GM19043 (cell line): ENCODE results near the gene PRKAB1.
"Not testable (repeated sequence)": the region's sequence is repeated elsewhere in the genome, so short reads cannot be mapped to it uniquely, and the experiment has no call there.

Source experiments
- ATAC-seq: cut with Tn5 transposase; IDR thresholded peaks from one replicate; pipeline ENCODE4 v1.9.1; 2021; ENCODE audit warnings: low read depth; ENCODE audit not compliant: unreplicated experiment

Gene PRKAB1

DNA sequence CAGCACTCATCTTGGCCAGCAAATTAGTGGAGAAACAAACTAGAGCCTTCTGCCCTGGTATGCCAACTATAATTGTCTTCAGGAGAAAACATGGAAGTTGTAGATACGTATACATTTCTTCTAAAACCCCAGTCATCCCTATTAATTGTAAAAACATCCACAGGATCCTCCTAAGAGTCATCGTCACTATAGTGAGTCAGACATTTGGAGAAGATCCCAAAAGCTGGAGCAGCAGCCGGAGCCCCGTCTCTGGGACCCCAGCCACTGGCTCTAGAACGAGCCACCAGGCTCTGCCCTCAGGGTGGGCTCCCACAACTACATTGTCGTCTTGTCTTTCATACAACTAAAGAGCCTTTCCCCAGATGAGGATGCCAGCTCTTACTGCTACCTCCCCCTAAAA lies 15.5 kb downstream of the PRKAB1 start:
- no peak for ATAC-seq

- no peak for ATAC-seq
Observed at GRCh38 chr12:119683816-119684215, 15.9 kb downstream of the PRKAB1 start.

DNA sequence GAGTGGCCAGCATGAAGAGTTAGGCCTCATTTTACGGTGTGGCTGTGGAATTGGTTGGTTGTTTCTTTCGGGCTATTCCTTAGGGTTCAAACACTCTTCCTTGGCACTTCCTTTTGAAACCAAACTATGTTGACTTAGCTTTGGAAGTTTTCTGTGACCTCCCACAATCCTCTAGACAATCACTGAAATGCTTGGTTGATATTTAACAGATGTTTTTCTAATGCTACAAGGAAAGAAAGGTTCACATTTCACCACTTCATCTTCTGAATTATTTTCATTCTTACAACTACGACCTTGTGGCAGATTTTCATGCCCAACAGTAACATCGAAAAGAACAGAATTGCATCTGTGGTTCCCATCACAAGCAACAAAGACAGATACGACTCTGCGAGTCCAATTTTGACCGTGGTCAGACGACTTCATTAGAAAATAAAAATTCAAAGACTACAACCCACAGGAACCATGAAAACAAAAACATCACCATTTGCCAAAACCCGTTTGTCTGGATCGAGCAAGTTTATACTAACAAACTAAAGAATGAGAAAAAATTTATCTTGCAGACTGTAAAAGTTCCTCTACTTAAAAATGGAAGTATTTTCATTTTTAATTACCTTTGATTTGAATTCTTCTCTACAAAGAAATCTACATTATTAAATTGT lies 16.9 kb downstream of the PRKAB1 start:
- ATAC-seq = no peak

GRCh38 chr12:119685375-119685774 lies 17.4 kb downstream of the PRKAB1 start:
- no peak for ATAC-seq

DNA sequence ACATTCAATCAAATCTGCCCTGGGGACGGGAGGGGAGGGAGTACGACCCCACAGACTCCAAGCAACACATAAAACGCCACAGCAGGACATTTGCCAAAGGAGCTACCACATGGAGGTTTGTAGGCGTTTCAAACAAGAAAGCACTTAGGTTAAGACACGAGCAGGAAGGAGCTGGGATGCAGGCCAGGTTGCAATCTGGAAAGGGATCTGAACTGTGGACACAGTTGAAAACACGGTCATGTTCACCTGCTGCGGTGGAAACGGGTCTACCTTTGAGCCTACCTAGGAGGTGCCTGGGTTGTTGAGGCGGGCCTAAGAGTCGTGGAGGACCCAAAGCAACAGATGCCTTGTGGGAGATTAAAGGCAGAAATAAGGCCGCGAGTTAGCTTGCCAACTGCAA lies 18.4 kb downstream of the PRKAB1 start:
- no peak for ATAC-seq

- no peak for ATAC-seq
Observed at GRCh38 chr12:119686776-119687175, 18.8 kb downstream of the PRKAB1 start.

DNA sequence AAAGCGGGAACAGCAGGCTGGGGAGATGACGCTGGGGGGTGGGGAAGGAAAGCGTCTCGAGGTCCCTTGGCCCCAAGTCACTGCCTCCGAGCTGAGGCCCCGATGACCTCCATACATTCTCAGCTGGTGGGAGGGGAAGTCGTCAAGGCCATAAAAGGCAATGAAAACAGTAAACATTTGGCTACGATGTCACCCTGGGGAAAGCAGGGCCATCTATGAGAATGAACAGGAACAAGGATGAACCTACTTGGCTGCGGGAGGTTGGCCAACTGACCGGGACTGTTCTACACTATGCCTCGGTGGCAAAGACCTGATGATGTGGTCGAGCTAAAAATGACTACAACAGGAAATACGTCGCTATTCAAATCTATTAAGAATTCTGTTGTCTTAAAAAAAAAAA lies 19.5 kb downstream of the PRKAB1 start:
- ATAC-seq = no peak

GRCh38 chr12:119687879-119688278 lies 19.9 kb downstream of the PRKAB1 start:
- no peak for ATAC-seq

GRCh38 chr12:119689935-119690500 lies 22.1 kb downstream of the PRKAB1 start:
- ATAC-seq = no peak

DNA sequence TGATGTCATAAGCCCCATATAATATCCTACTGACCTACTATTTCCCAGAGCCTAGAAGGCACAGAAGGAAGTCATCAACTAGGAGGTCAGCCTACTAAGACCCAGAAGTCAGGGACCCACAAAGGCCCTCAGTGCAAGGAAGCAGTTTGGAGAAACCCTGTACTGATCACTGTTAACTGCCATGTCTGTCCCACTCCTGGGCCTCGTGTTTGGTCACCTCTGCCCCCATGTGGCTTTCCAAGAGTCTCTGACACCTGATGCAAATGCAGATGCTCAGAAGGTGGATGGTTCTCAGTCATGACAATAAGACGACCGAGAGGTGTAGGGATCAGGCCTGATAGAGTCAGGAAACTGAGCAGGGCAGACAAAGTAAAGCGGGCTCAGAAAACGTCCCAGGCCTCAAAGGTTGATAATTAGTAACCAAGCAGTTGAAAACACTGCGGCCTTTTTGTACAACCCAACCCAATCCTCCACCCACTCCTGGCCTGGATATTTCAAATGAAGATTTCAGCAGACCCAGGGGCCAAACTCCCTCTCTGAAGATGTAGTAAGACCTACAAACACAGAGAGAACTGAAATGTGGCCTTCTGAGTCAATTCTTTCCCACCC lies 23.4 kb downstream of the PRKAB1 start:
- no peak for ATAC-seq

DNA sequence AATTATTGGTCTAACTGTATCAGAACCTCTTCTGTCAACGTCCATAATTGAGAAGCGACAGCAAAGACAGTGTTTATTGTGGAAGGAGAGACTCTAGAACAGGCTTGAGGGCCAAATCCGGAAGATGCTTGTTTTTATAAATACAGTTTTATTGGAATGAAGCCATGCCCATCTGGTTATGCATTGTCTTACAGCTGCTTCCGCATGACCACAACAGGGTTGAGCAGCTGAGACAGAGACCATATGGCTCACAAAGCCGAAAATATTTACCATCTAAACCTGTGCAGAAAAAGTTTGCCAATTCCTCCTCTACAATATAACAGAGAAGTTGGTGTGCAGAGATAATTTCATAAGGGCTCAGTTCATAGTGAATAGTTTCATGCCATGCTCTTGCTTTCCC lies 24.5 kb downstream of the PRKAB1 start:
- no peak for ATAC-seq

GRCh38 chr12:119692997-119693396 lies 25.1 kb downstream of the PRKAB1 start:
- ATAC-seq = no peak

- ATAC-seq = no peak
Observed at GRCh38 chr12:119693511-119693910, 25.6 kb downstream of the PRKAB1 start.

GRCh38 chr12:119694111-119694510 lies 26.2 kb downstream of the PRKAB1 start:
- ATAC-seq = no peak

GRCh38 chr12:119695034-119695433 lies 27.1 kb downstream of the PRKAB1 start:
- ATAC-seq = no peak

DNA sequence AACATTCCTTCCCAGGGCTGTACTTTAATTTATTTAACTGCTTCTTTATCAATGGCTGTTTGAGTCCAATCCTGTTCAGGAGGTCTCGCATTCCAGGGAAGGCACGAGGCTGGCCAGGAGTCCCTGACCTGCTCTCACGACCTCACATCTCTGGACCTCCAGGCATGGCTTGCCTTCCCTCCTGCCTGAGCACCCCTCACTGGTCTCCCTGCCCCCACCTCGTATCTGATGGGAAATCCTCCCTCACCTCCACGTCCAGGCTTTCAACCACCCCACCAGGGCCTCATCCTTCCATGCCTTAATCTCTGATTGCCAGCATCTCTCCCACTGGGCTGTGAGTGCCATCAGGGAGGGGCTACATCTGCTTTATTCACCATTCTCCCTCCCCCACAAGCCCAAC lies 29.0 kb downstream of the PRKAB1 start:
- ATAC-seq = no peak

DNA sequence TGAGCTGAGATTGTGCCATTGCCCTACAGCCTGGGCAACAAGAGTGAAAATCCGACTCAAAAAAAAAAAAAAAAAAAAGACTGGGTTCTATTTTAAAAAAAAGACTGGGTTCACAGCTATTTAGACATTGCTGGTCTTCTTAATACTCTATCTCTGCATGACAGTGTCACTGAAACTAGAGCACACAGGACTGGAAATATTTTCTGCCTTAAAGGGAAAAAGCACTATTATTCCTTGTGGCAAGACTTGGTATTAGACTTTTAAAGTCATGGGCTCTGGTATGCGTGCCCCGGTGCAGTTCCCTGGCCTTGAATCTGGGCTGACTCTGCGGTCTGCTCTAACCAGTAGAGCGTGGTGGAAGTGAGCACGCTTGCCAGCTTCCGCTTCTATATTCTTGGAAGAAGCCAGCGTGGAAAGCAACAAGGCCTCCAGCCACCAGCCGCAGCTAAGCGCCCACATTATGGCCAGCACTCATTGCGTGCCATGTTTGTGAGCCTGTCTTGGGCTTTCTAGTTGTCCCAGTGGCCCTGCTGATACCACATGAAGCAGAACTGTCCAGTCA lies 31.3 kb downstream of the PRKAB1 start:
- no peak for ATAC-seq

GRCh38 chr12:119700078-119700477 lies 32.1 kb downstream of the PRKAB1 start:
- ATAC-seq = no peak

GRCh38 chr12:119704065-119704747 lies 36.3 kb downstream of the PRKAB1 start:
- ATAC-seq = no peak

GRCh38 chr12:119705182-119705581 lies 37.2 kb downstream of the PRKAB1 start:
- ATAC-seq = no peak

- not testable (repeated sequence) for ATAC-seq
Observed at GRCh38 chr12:119706427-119706826, 38.5 kb downstream of the PRKAB1 start.
